ENCODE measurements around the gene CAAP1. TPM values are rescaled to one million over a fixed set of nuclear protein-coding genes. Genes with fewer than 3 reads are reported as not detected.

The CAAP1 gene
- total RNA-seq, 1 experiment from 2014 or later: 30.5 TPM

- no peaks in the 10 kb centered on the region for H3K79me2 ChIP-seq (ENCODE audit: insufficient read depth, low read length)
- H4K20me1 ChIP-seq (ENCODE audit: control insufficient read depth, insufficient read depth, insufficient read length): no peaks in the 10 kb centered on the region
- H3K23me2 ChIP-seq (ENCODE audit: insufficient read length, low read depth, low read length, poor library complexity, severe bottlenecking): no peaks in the 10 kb centered on the region
- no peak overlapping the region for H3K18ac ChIP-seq (ENCODE audit: insufficient read length, low read depth, low read length)
- no peak overlapping the region for H2AFZ ChIP-seq (ENCODE audit: low read length)
- no peak overlapping the region for H3K23ac ChIP-seq (ENCODE audit: insufficient read length, low read depth, low read length)
- H2BK5ac ChIP-seq (ENCODE audit: insufficient read length, low read length): no peak overlapping the region
- H3K9me3 Mint-ChIP-seq: no peaks in the 10 kb centered on the region
- no peak for TF ChIP-seq CTCF (conservative IDR thresholded peaks at IDR 0.05)
- no peaks in the 10 kb centered on the region for H3K4me1 ChIP-seq (ENCODE audit: insufficient read depth, low read length)
- H3K79me1 ChIP-seq (ENCODE audit: insufficient read depth, low read depth, low read length, poor library complexity, severe bottlenecking): no peaks in the 10 kb centered on the region
- H3K4me3 Mint-ChIP-seq: no peak overlapping the region
- H3K27ac Mint-ChIP-seq: no peak overlapping the region
- H2BK15ac ChIP-seq (ENCODE audit: low read depth, low read length): no peak overlapping the region
- no peaks in the 10 kb centered on the region for H3K27me3 ChIP-seq (ENCODE audit: insufficient read depth, low read length)
- no peak overlapping the region for H3K14ac ChIP-seq (ENCODE audit: insufficient read depth, low read length)
- H4K5ac ChIP-seq (ENCODE audit: insufficient read length, low read depth, low read length): no peak overlapping the region
- H2BK12ac ChIP-seq (ENCODE audit: insufficient read length, low read depth, low read length): no peak overlapping the region
- no peak overlapping the region for H2BK120ac ChIP-seq (ENCODE audit: low read depth, low read length, poor library complexity, severe bottlenecking)
- no peak overlapping the region for H4K8ac ChIP-seq (replicated peaks; ENCODE audit: insufficient read length, low read depth, low read length)
- no CpG with 5 or more reads among the region's 3 CpGs for WGBS (ENCODE audit: extremely low coverage, insufficient read length, low lambda C conversion rate)
- H3K9ac ChIP-seq (ENCODE audit: extremely low read depth, insufficient read length, low read length): no peak overlapping the region
- no peak overlapping the region for H3T11ph ChIP-seq (ENCODE audit: low read length)
- no peak for DNase-seq
- H3K56ac ChIP-seq (ENCODE audit: insufficient read length, low read depth, low read length): no peak overlapping the region
- no peaks in the 10 kb centered on the region for H3K27me3 Mint-ChIP-seq (ENCODE audit: low read depth)
- no peak overlapping the region for H3K4ac ChIP-seq (ENCODE audit: low read depth, low read length)
- no peak overlapping the region for H3K4me2 ChIP-seq (ENCODE audit: insufficient read depth, insufficient read length, low read length)
- H2BK20ac ChIP-seq (ENCODE audit: low read depth, low read length, poor library complexity, severe bottlenecking): no peak overlapping the region
- H3K4me1 Mint-ChIP-seq: no peaks in the 10 kb centered on the region
- H3K9me3 ChIP-seq (ENCODE audit: control insufficient read depth, low read depth, low read length): no peaks in the 10 kb centered on the region
- no peak overlapping the region for H4K91ac ChIP-seq (ENCODE audit: insufficient read length, low read depth, low read length)
- no peak overlapping the region for H3K27ac ChIP-seq (ENCODE audit: insufficient read length, low read depth, low read length)
- no peak overlapping the region for H2AK5ac ChIP-seq (ENCODE audit: insufficient read length, low read length)
- H3K36me3 Mint-ChIP-seq (ENCODE audit: insufficient read depth in 1 of 3, low read depth in 3 of 3): peaks cover 20 to 43% (median 37%) of the 10 kb centered on the region in 3 experiments; a peak in 6 of 7 replicates
Measured at GRCh38 chr9:26904070-26904469, 11.5 kb upstream of the CAAP1 start.
